ENCODE results near the gene CD52. TPM values are rescaled to one million over a fixed set of nuclear protein-coding genes. Genes with fewer than 3 reads are reported as not detected.
"Not testable (repeated sequence)": the region's sequence is repeated elsewhere in the genome, so short reads cannot be mapped to it uniquely, and the experiment has no call there.

Gene CD52
- total and polyA plus RNA-seq, 9 donors: 1.1 to 3.8 (median 2.1) TPM

- 80% methylated on average over 2 of the region's 4 CpGs for WGBS (ENCODE audit: insufficient coverage)
- H3K27me3 ChIP-seq (ENCODE audit: control insufficient read depth, insufficient read depth, low read length); H3K36me3 ChIP-seq (ENCODE audit: control insufficient read depth, insufficient read depth, low read length): not testable (repeated sequence)
Measured at GRCh38 chr1:26329380-26329779, 11.6 kb downstream of the CD52 start.

GRCh38 chr1:26330276-26330675, 12.5 kb downstream of the CD52 start:
- H3K36me3 ChIP-seq (ENCODE audit: control insufficient read depth, insufficient read depth, low read length): no peaks in the 10 kb centered on the region
- H3K4me1 ChIP-seq (ENCODE audit: control insufficient read depth, insufficient read depth, low read length): no peaks in the 10 kb centered on the region
- no peak overlapping the region for H3K4me3 ChIP-seq (ENCODE audit: low read length)
- H3K27me3 ChIP-seq (ENCODE audit: control insufficient read depth, insufficient read depth, low read length): peaks cover 11% of the 10 kb centered on the region
- no peaks in the 10 kb centered on the region for H3K9me3 ChIP-seq (replicated peaks; ENCODE audit: control insufficient read depth, low read depth, low read length)
- H3K27ac ChIP-seq (ENCODE audit: low read length): no peak overlapping the region
- WGBS (ENCODE audit: insufficient coverage): 81% methylated on average over 5 of the region's 5 CpGs
- DNase-seq: no peak

More at GRCh38 chr1:26329380-26329779, 11.6 kb downstream of the CD52 start:
- H3K4me3 ChIP-seq (ENCODE audit: low read length); H3K9me3 ChIP-seq (replicated peaks; ENCODE audit: control insufficient read depth, low read depth, low read length); H3K27ac ChIP-seq (ENCODE audit: low read length); H3K4me1 ChIP-seq (ENCODE audit: control insufficient read depth, insufficient read depth, low read length); DNase-seq: not testable (repeated sequence)

- peaks cover 37% of the 10 kb centered on the region for H3K27me3 ChIP-seq (ENCODE audit: control insufficient read depth, insufficient read depth, low read length)
- H3K4me1 ChIP-seq (ENCODE audit: control insufficient read depth, insufficient read depth, low read length); DNase-seq; H3K9me3 ChIP-seq (replicated peaks; ENCODE audit: control insufficient read depth, low read depth, low read length); H3K36me3 ChIP-seq (ENCODE audit: control insufficient read depth, insufficient read depth, low read length); H3K27ac ChIP-seq (ENCODE audit: low read length); H3K4me3 ChIP-seq (ENCODE audit: low read length): not testable (repeated sequence)
- WGBS (ENCODE audit: insufficient coverage): no CpG with 5 or more reads among the region's 8 CpGs
Measured at GRCh38 chr1:26333312-26333711, 15.6 kb downstream of the CD52 start.

- H3K27me3 ChIP-seq (ENCODE audit: control insufficient read depth, insufficient read depth, low read length): peaks cover 39% of the 10 kb centered on the region
- no peak for DNase-seq
- under 1% methylated on average over 29 of the region's 41 CpGs for WGBS (ENCODE audit: insufficient coverage)
Measured at GRCh38 chr1:26335774-26336476, 18.2 kb downstream of the CD52 start.

GRCh38 chr1:26336477-26337205, 18.9 kb downstream of the CD52 start:
- Histone ChIP-seq H3K9me3 (replicated peaks; ENCODE audit: control insufficient read depth, low read depth, low read length) (no peaks in the 10 kb centered on the region), H3K4me1 (ENCODE audit: control insufficient read depth, insufficient read depth, low read length) (peaks cover 11% of the 10 kb centered on the region), H3K36me3 (ENCODE audit: control insufficient read depth, insufficient read depth, low read length) (no peaks in the 10 kb centered on the region), H3K27me3 (ENCODE audit: control insufficient read depth, insufficient read depth, low read length) (peaks cover 39% of the 10 kb centered on the region), H3K27ac (ENCODE audit: low read length) (no peak overlapping the region), H3K4me3 (ENCODE audit: low read length) (peak overlapping the region; percentile 33)
- 7% methylated on average over 51 of the region's 52 CpGs for WGBS (ENCODE audit: insufficient coverage)
- DNase-seq: peak; percentile 22

More at GRCh38 chr1:26335774-26336476, 18.2 kb downstream of the CD52 start:
- no peaks in the 10 kb centered on the region for H3K9me3 ChIP-seq (replicated peaks; ENCODE audit: control insufficient read depth, low read depth, low read length)
- H3K27ac ChIP-seq (ENCODE audit: low read length): no peak overlapping the region
- H3K36me3 ChIP-seq (ENCODE audit: control insufficient read depth, insufficient read depth, low read length): no peaks in the 10 kb centered on the region
- peak overlapping the region; percentile 33 for H3K4me3 ChIP-seq (ENCODE audit: low read length)
- H3K4me1 ChIP-seq (ENCODE audit: control insufficient read depth, insufficient read depth, low read length): peaks cover 11% of the 10 kb centered on the region

GRCh38 chr1:26337206-26337535, 19.4 kb downstream of the CD52 start:
- Histone ChIP-seq H3K4me1 (ENCODE audit: control insufficient read depth, insufficient read depth, low read length) (peaks cover 11% of the 10 kb centered on the region), H3K9me3 (replicated peaks; ENCODE audit: control insufficient read depth, low read depth, low read length) (no peaks in the 10 kb centered on the region), H3K27me3 (ENCODE audit: control insufficient read depth, insufficient read depth, low read length) (peaks cover 41% of the 10 kb centered on the region), H3K27ac (ENCODE audit: low read length) (no peak overlapping the region), H3K4me3 (ENCODE audit: low read length) (no peak overlapping the region), H3K36me3 (ENCODE audit: control insufficient read depth, insufficient read depth, low read length) (no peaks in the 10 kb centered on the region)
- no CpG with 5 or more reads among the region's 7 CpGs for WGBS (ENCODE audit: insufficient coverage)
- no peak for DNase-seq

- no peaks in the 10 kb centered on the region for H3K9me3 ChIP-seq (replicated peaks; ENCODE audit: control insufficient read depth, low read depth, low read length)
- peaks cover 11% of the 10 kb centered on the region for H3K4me1 ChIP-seq (ENCODE audit: control insufficient read depth, insufficient read depth, low read length)
- H3K36me3 ChIP-seq (ENCODE audit: control insufficient read depth, insufficient read depth, low read length): no peaks in the 10 kb centered on the region
- no peak for DNase-seq
- no peak overlapping the region for H3K4me3 ChIP-seq (ENCODE audit: low read length)
- H3K27ac ChIP-seq (ENCODE audit: low read length): no peak overlapping the region
- peaks cover 41% of the 10 kb centered on the region for H3K27me3 ChIP-seq (ENCODE audit: control insufficient read depth, insufficient read depth, low read length)
- WGBS (ENCODE audit: insufficient coverage): 43% methylated on average over 3 of the region's 4 CpGs
Measured at GRCh38 chr1:26337625-26338024, 19.9 kb downstream of the CD52 start.

GRCh38 chr1:26338670-26339069, 20.9 kb downstream of the CD52 start:
- Histone ChIP-seq H3K36me3 (ENCODE audit: control insufficient read depth, insufficient read depth, low read length) (no peaks in the 10 kb centered on the region), H3K27ac (ENCODE audit: low read length) (no peak overlapping the region), H3K4me3 (ENCODE audit: low read length) (no peak overlapping the region), H3K9me3 (replicated peaks; ENCODE audit: control insufficient read depth, low read depth, low read length) (no peaks in the 10 kb centered on the region), H3K27me3 (ENCODE audit: control insufficient read depth, insufficient read depth, low read length) (peaks cover 41% of the 10 kb centered on the region), H3K4me1 (ENCODE audit: control insufficient read depth, insufficient read depth, low read length) (peaks cover 11% of the 10 kb centered on the region)
- no peak for DNase-seq
- 42% methylated on average over 1 of the region's 1 CpG for WGBS (ENCODE audit: insufficient coverage)

- 29% methylated on average over 2 of the region's 4 CpGs for WGBS (ENCODE audit: insufficient coverage)
- Histone ChIP-seq H3K27ac (ENCODE audit: low read length) (no peak overlapping the region), H3K27me3 (ENCODE audit: control insufficient read depth, insufficient read depth, low read length) (peaks cover 35% of the 10 kb centered on the region)
Measured at GRCh38 chr1:26340047-26340481, 22.3 kb downstream of the CD52 start.

GRCh38 chr1:26344147-26344920, 26.6 kb downstream of the CD52 start:
- Histone ChIP-seq H3K4me3 (ENCODE audit: low read length) (no peak overlapping the region), H3K4me1 (ENCODE audit: control insufficient read depth, insufficient read depth, low read length) (no peaks in the 10 kb centered on the region), H3K36me3 (ENCODE audit: control insufficient read depth, insufficient read depth, low read length) (no peaks in the 10 kb centered on the region), H3K27ac (ENCODE audit: low read length) (no peak overlapping the region), H3K9me3 (replicated peaks; ENCODE audit: control insufficient read depth, low read depth, low read length) (no peaks in the 10 kb centered on the region), H3K27me3 (ENCODE audit: control insufficient read depth, insufficient read depth, low read length) (peaks cover 2% of the 10 kb centered on the region)
- DNase-seq: no peak
- WGBS (ENCODE audit: insufficient coverage): 92% methylated on average over 14 of the region's 15 CpGs

More at GRCh38 chr1:26340047-26340481, 22.3 kb downstream of the CD52 start:
- Histone ChIP-seq H3K4me1 (ENCODE audit: control insufficient read depth, insufficient read depth, low read length) (peaks cover 11% of the 10 kb centered on the region), H3K9me3 (replicated peaks; ENCODE audit: control insufficient read depth, low read depth, low read length) (no peaks in the 10 kb centered on the region), H3K4me3 (ENCODE audit: low read length) (no peak overlapping the region), H3K36me3 (ENCODE audit: control insufficient read depth, insufficient read depth, low read length) (no peaks in the 10 kb centered on the region)
- DNase-seq: no peak
